Astrocyte of the spinal cord (primary cell): ENCODE results near the gene PTPRN2.
"Not testable (repeated sequence)": the region's sequence is repeated elsewhere in the genome, so short reads cannot be mapped to it uniquely, and the experiment has no call there.

ENCODE experiments used
- DNase-seq: peaks from one replicate; pipeline ENCODE4 v3.0.0; 2011; ENCODE audit warnings: low read depth, low spot score
- H3K4me3 ChIP-seq: 2 replicates; pipeline ENCODE4 v1.5.1; 2011; ENCODE audit warnings: low read depth, mild to moderate bottlenecking, low read length, moderate library complexity
- in situ Hi-C: cut with HindIII; loops from 2 replicates; pipeline ENCODE4 v1.10.0; 2017; ENCODE audit warnings: low sequenced_read_pairs
- TF ChIP-seq, protein P1 (sequence below): IDR thresholded peaks from 2 replicates; pipeline ENCODE4 v1.5.1; 2012; ENCODE audit warnings: low read depth, mild to moderate bottlenecking, low read length, inconsistent platforms

Gene PTPRN2

DNA sequence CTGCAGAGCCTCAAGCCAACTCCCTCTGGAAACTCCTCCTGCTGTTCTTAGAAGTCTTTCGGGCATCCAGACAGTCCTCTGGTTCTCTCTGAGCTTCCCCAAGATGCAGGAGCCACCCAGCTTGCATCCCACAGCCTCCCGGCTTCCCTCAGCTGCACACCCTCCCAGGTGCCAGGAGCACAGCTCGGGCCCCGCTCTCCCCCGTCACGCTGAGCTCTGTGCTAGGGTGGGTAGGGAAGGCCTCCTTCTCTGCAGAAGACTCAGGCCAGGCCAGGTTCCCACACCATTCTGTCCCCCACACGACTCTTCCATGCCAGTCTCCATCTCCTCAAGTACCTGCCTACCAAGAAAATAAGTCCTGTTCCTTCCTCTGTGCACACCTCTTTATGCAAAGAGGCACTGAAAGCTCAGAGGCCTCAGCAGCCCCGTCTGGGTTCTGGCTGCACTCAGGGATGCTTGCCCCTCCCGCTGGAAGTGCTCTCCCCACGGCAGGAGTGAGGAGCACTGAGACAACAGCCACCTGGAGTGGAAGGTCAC is 537.1 kb downstream of the PTPRN2 start:
- TF ChIP-seq, protein P1, sequence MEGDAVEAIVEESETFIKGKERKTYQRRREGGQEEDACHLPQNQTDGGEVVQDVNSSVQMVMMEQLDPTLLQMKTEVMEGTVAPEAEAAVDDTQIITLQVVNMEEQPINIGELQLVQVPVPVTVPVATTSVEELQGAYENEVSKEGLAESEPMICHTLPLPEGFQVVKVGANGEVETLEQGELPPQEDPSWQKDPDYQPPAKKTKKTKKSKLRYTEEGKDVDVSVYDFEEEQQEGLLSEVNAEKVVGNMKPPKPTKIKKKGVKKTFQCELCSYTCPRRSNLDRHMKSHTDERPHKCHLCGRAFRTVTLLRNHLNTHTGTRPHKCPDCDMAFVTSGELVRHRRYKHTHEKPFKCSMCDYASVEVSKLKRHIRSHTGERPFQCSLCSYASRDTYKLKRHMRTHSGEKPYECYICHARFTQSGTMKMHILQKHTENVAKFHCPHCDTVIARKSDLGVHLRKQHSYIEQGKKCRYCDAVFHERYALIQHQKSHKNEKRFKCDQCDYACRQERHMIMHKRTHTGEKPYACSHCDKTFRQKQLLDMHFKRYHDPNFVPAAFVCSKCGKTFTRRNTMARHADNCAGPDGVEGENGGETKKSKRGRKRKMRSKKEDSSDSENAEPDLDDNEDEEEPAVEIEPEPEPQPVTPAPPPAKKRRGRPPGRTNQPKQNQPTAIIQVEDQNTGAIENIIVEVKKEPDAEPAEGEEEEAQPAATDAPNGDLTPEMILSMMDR, result no peak
- DNase-seq, result no peak
- H3K4me3 ChIP-seq, result no peak overlapping the region
- in situ Hi-C loops, result no loop called here

GRCh38 chr7:158049271-158049670 is 538.4 kb downstream of the PTPRN2 start:
- no peak for DNase-seq
- in situ Hi-C loops, result no loop called here
- no peak overlapping the region for H3K4me3 ChIP-seq
- TF ChIP-seq, protein P1, result no peak

- TF ChIP-seq, protein P1, result no peak
- no peak for DNase-seq
- no peak overlapping the region for H3K4me3 ChIP-seq
- in situ Hi-C loops, result no loop called here
Measured at GRCh38 chr7:158048569-158048968, 539.1 kb downstream of the PTPRN2 start.

GRCh38 chr7:158047391-158048059 is 540.1 kb downstream of the PTPRN2 start:
- no peak for DNase-seq
- in situ Hi-C loops, result no loop called here
- H3K4me3 ChIP-seq, result no peak overlapping the region
- TF ChIP-seq, protein P1, result no peak

DNA sequence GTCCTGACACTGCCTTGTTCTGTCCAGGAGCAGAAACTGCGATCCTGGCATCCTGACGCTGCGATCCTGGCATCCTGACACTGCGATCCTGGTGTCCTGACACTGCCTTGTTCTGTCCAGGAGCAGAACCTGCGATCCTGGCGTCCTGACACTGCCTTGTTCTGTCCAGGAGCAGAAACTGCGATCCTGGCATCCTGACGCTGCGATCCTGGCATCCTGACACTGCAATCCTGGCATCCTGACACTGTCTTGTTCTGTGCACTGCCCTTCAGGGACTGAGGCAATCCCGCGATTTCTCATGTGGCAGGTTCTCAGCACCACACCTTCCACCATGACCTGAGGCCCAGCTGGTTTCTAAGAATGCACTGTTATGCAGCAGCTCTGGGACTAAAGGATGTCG is 541.4 kb downstream of the PTPRN2 start:
- DNase-seq, H3K4me3 ChIP-seq, in situ Hi-C loops: not testable (repeated sequence)

DNA sequence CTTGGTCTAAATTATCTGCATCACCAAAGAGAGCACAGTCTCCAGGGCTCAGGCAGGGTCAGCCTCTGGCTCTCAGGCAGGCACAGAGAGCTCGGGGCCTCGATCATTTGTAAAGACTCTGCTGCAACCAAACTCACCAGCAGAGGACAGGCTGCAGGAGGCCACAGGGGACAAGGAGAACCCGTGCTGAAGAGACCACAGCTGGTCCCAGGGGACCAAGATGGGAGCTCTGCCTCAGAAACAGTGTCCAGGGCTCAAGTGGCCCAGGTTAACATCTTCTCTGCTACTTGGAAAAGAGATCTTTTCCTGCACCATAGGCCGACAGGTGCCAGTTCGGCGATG is 543.2 kb downstream of the PTPRN2 start:
- in situ Hi-C loops, result no loop called here
- TF ChIP-seq, protein P1, result no peak
- H3K4me3 ChIP-seq, result no peak overlapping the region
- no peak for DNase-seq

GRCh38 chr7:158043551-158044481 is 543.8 kb downstream of the PTPRN2 start:
- TF ChIP-seq, protein P1, result no peak
- DNase-seq, result no peak
- H3K4me3 ChIP-seq, result no peak overlapping the region
- in situ Hi-C loops, result no loop called here
